Dendritic cell treated with granulocyte-macrophage colony-stimulating factor and Interleukin-4, amounts not matched to agents 40 ng/mL and 50 ng/mL, for 4 days (primary cell): ENCODE results near the gene ATXN7L1.

Experiments used
- H3K27ac Mint-ChIP-seq: one replicate; pipeline ENCODE4 v1.8.0; 2022; ENCODE audit warnings: mild to moderate bottlenecking, mixed read lengths
- H3K27me3 Mint-ChIP-seq: one replicate; pipeline ENCODE4 v1.8.0; 2022; ENCODE audit warnings: mild to moderate bottlenecking, mixed read lengths
- H3K36me3 Mint-ChIP-seq: one replicate; pipeline ENCODE4 v1.8.0; 2022; ENCODE audit warnings: low read depth, mixed read lengths
- H3K4me1 Mint-ChIP-seq: one replicate; pipeline ENCODE4 v1.8.0; 2022; ENCODE audit warnings: low read depth, mixed read lengths
- H3K4me3 Mint-ChIP-seq: one replicate; pipeline ENCODE4 v1.8.0; 2022; ENCODE audit warnings: mild to moderate bottlenecking, moderate library complexity, mixed read lengths
- H3K9me3 Mint-ChIP-seq: one replicate; pipeline ENCODE4 v1.8.0; 2022; ENCODE audit warnings: mixed read lengths
- intact Hi-C: fragments of 100-400 bp; cut with micrococcal nuclease; formaldehyde crosslinking; loops from one replicate; pipeline ENCODE4 v1.15.0; 2022

ATXN7L1 gene

DNA sequence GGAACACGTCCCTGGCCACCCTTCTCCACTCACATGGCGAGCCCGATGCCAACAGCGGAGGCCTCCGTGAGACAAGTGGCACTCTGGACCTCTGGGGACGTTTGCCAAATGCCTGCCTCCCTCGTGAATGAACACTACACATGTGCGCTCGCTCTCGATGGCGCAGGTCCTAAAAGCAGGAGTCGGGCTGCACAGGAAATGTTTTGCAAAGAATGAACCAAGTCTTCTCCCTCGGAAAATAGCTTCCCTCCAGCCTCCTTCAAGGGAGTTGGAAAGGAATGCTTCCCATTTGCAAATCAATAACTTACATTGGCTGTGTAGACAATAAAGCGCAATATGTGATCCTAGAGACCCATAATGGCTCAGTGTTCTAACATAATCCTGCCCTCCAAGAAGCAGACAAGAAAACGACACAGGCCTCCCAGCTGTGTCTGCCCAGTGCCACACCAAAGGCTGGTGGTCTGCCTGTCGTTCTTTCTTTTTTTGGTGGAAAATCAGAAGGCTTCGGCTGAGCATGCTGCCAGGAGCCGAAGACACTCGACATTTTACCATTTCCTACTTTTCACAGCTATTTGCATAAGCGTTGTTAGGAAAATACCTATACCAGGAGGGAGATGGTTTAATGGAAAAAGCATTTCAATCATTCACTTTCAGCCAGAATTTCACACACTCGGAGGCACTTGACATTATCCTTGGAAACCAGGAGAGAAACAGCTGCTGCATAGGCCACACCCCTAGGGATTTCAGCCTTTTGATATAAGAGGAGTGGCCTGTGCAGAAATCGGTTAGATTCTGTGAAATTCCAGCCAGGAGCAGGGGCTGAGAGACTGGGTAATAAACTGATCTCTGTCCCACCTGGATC, 38.4 kb downstream of the ATXN7L1 start:
- no peaks in the 10 kb centered on the region for H3K9me3 Mint-ChIP-seq
- no peaks in the 10 kb centered on the region for H3K36me3 Mint-ChIP-seq
- no peak overlapping the region for H3K27ac Mint-ChIP-seq
- peaks cover 22% of the 10 kb centered on the region for H3K4me1 Mint-ChIP-seq
- no peak overlapping the region for H3K4me3 Mint-ChIP-seq
- intact Hi-C loops, result no loop called here
- H3K27me3 Mint-ChIP-seq, result no peaks in the 10 kb centered on the region

DNA sequence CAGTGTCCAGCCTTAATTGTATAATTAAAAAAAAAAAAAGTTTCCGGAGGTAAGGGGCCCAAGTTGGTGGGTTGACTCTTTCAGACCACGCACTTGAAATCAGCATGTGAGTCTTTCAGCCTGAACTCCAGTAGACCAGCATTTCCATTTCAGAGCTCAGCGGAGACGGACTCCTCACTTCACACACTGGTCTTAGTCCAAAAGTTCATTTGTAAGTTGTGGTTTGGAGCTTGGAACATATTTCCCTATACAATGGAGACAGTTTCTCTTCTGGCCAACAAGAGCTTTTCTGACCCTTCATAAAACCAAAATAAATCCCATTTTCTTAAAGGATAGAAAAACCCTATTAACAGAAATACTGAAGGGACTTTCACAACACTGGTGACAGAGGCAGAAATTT, 41.0 kb downstream of the ATXN7L1 start:
- no peaks in the 10 kb centered on the region for H3K36me3 Mint-ChIP-seq
- no peaks in the 10 kb centered on the region for H3K27me3 Mint-ChIP-seq
- H3K9me3 Mint-ChIP-seq, result no peaks in the 10 kb centered on the region
- H3K4me1 Mint-ChIP-seq, result peaks cover 11% of the 10 kb centered on the region
- H3K27ac Mint-ChIP-seq, result no peak overlapping the region
- no peak overlapping the region for H3K4me3 Mint-ChIP-seq
- intact Hi-C loops, result no loop called here

DNA sequence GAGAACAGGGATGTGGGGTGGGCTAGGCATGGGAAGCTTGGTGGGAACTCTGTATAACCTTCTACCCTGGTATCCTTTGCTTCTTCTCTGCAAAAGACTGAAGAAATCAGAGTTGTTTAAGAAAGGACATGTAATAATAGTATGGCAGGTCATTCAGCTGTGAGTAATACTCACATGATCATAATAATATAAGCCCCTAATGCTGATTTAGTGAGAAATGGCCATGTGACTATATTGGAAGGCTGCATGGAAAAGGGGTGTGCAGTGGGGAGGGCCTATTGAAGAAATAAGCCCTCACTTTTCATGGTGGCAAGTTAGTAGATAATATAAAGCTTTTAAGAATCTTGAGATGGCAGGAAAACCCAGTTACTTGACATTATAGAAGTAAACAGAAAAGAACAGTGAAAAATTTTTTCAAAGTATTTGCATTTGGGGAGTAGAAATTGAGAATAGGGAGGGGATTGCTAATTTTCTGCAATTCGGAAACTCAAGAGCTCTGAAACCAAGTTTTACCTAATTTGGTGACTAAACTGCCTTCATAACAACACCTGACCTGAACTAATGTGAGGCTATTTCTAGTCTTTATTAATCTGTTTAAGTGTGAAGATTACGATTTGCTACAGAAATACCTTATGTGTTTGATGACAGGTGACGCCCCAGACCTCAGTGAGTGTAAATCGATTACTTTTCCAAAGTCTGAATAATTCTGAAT, 44.4 kb downstream of the ATXN7L1 start:
- intact Hi-C loops, result no loop called here
- H3K27ac Mint-ChIP-seq, result no peak overlapping the region
- H3K4me3 Mint-ChIP-seq, result no peak overlapping the region
- peaks cover 11% of the 10 kb centered on the region for H3K4me1 Mint-ChIP-seq
- peaks cover under 1% of the 10 kb centered on the region for H3K36me3 Mint-ChIP-seq
- H3K9me3 Mint-ChIP-seq, result no peaks in the 10 kb centered on the region
- H3K27me3 Mint-ChIP-seq, result no peaks in the 10 kb centered on the region

DNA sequence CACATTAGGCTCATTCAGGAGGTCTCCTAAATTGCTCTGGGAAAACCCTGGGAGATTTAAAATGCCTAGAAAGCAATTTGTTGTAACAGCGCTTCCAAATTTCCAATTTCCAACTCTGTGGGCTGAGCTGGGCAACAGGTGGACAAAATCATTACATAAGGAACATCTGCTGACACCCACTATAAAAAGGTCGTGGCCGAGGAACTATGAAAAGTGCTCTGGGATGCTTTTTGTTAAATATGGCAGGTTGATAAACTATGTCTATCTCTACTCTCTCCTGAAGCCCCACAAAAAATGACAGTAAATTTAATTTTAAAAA, 45.1 kb downstream of the ATXN7L1 start:
- Mint-ChIP-seq H3K4me3 (no peak overlapping the region), H3K9me3 (no peaks in the 10 kb centered on the region), H3K4me1 (peaks cover 16% of the 10 kb centered on the region), H3K27ac (no peak overlapping the region), H3K27me3 (no peaks in the 10 kb centered on the region), H3K36me3 (peaks cover 6% of the 10 kb centered on the region)
- intact Hi-C loops, result no loop called here

DNA sequence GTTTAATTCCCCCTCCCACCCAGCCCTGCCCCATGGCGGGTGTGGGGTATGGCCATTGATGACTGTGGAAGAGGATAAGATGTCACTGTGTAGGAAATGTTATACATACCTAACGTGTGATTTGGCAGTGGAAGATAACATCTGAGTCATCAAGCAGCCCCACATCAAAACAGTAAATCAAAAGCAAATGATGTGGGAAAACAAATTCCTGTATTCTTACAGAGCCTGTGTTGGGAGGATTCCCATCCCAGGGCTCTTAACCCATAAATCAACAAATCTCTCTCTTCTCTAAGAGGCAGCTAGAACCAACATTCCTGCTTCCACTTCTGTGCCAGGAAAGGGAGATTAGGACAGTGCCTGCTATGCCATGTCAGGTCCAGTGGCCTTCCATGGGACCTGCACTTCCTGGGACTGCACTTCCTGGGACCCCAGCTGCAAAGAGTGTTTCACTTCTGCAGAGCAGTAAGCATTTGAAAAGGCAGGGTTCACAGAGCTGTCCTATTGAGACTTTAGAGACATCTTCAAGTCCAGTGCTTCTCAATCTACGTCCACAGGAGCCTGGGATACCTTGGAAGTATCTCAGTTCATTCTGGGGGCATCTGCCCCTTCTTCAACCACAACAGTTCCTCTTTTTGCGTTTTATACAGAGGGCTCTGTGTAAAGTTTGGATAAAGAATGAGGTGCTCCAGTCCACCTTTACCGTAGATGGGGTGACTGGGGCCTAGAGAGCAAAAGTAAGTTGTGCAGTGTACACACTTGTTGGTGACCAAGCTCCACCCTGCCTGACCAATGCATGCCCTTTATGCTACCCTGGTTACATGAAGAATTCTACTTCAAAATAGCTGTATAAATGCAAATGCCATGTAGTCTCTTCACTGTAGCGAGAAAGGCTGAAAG, 45.7 kb downstream of the ATXN7L1 start:
- no peak overlapping the region for H3K4me3 Mint-ChIP-seq
- no peaks in the 10 kb centered on the region for H3K27me3 Mint-ChIP-seq
- peaks cover 15% of the 10 kb centered on the region for H3K4me1 Mint-ChIP-seq
- H3K27ac Mint-ChIP-seq, result no peak overlapping the region
- peaks cover 6% of the 10 kb centered on the region for H3K36me3 Mint-ChIP-seq
- no peaks in the 10 kb centered on the region for H3K9me3 Mint-ChIP-seq
- intact Hi-C loops, result no loop called here

DNA sequence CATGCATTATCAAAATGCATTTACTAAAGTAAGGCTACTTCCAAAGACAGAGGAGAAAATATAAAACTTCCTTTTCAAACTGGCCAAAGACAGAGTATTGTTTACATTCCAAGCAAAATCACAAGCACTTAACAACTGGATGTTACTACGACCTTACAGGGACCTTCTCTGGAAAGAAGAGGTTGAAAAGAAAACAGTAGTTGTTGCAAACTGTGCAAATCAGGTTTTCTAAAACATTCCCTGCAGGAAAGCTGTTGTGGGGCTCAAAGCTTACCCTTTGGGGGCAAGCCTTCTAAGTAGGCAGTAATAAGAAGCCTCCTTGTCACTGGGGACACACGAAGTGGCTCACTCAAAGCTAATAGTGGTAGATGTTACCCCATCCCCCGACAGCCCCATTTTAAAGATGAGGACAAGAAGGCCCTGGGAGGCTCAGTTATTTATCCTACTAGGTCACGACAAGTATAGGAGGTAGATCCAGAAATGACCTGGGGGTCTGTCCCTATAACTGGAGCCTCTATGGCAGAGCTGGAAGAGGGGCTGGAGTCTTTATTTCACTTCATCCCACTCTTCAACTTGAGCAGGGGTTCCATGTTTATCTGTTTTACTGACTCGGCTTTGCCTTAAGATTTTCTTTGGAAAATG, 46.6 kb downstream of the ATXN7L1 start:
- Mint-ChIP-seq H3K27me3 (no peaks in the 10 kb centered on the region), H3K36me3 (peaks cover 6% of the 10 kb centered on the region), H3K4me3 (no peak overlapping the region), H3K9me3 (no peaks in the 10 kb centered on the region), H3K27ac (no peak overlapping the region), H3K4me1 (peaks cover 22% of the 10 kb centered on the region)
- intact Hi-C loops, result no loop called here

DNA sequence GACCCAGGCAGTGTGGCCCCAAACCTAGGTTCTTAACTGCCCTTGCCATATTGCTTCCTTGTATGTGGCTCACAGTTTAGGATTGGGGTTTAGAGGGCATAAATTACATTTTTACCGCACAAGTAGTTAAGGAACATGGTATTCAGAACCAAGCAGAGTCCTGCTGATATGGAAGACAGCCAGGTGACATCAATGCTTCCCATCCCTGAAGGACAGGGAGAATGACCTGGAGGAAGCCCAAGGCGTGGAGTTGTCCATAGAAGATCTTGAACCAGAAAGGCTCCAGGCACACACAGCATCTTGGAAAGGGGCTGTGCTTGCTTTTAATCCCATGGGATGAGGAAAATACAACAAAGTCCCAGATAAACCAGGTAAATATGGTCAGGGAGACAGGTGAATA, 48.3 kb downstream of the ATXN7L1 start:
- H3K4me1 Mint-ChIP-seq, result peaks cover 26% of the 10 kb centered on the region
- H3K9me3 Mint-ChIP-seq, result no peaks in the 10 kb centered on the region
- H3K4me3 Mint-ChIP-seq, result no peak overlapping the region
- H3K27ac Mint-ChIP-seq, result no peak overlapping the region
- peaks cover 6% of the 10 kb centered on the region for H3K36me3 Mint-ChIP-seq
- no peaks in the 10 kb centered on the region for H3K27me3 Mint-ChIP-seq
- intact Hi-C loops, result no loop called here

DNA sequence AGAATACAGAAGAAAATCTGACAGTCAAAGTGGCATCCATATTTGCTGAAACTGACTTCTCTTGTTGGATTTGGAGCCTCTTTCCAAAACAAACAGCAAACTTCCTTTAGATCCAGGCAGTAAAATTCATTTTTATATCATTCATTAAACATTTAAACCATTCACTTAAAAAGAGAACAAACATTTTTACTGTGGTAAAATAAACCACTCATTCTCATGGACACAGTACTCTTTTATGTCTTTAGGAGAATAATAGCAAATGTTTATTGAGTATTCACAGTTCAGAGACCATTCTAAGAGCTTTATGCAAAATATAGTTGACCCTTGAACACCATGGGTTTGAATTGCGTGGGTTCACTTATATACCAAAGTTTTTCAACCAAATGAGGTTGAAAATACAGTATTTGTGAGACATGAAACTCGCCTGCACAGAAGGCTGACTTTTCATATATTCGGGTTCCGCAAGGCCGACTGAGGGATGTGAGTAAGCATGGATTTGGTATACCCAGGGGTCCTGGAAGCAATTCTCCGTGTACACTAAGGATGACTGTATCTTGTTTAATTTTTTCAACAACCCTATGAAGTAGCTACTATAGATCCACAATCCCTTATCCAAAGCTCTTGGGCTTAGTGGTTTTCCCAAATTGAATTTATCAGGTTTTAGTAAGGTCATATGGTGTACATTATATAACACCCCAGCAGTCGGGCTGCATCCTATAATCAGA, 49.1 kb downstream of the ATXN7L1 start:
- no peak overlapping the region for H3K27ac Mint-ChIP-seq
- intact Hi-C loops, result no loop called here
- H3K4me1 Mint-ChIP-seq, result peaks cover 21% of the 10 kb centered on the region
- no peaks in the 10 kb centered on the region for H3K9me3 Mint-ChIP-seq
- H3K36me3 Mint-ChIP-seq, result peaks cover 6% of the 10 kb centered on the region
- H3K27me3 Mint-ChIP-seq, result no peaks in the 10 kb centered on the region
- no peak overlapping the region for H3K4me3 Mint-ChIP-seq

DNA sequence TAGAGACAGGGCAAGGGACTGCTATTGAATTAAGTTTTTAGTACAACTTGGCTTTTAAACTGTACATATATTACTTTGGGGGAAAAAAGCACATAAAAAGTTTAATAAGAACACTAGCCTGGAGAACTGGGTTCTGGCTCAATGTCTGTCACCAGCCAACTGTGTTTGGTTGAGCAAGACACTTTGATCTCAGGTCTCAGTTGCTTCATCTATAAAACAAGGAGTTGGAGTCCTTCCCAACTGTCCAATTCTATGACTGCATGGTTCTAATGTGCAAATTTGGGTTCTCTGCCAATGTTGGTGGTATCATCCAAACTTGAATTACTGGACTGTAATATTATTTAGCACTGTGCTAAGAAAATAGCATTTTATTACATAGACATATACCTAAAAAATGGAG, 50.3 kb downstream of the ATXN7L1 start:
- peaks cover 21% of the 10 kb centered on the region for H3K4me1 Mint-ChIP-seq
- H3K27ac Mint-ChIP-seq, result no peak overlapping the region
- H3K36me3 Mint-ChIP-seq, result peaks cover 6% of the 10 kb centered on the region
- H3K4me3 Mint-ChIP-seq, result no peak overlapping the region
- no peaks in the 10 kb centered on the region for H3K27me3 Mint-ChIP-seq
- H3K9me3 Mint-ChIP-seq, result no peaks in the 10 kb centered on the region
- intact Hi-C loops, result no loop called here

DNA sequence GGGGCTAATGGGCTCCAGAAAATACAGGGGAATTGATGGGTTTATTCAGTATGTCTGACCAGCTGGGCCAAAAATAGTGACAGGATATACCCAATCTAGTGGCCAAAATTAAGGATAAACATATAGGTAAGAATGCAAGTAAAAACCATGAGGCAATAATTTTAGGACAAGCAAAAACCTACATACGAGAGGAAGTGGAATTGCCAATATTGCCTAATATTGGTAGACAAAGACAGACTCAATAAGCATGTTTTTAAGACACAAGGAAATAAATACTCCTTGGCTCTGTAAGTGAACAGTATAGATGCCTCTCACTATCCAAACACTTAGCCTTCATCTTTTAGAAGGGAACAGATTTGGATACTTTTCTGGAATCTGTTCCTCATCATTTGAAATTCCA, 51.0 kb downstream of the ATXN7L1 start:
- Mint-ChIP-seq H3K4me3 (no peak overlapping the region), H3K36me3 (peaks cover 13% of the 10 kb centered on the region), H3K4me1 (peaks cover 21% of the 10 kb centered on the region), H3K27me3 (no peaks in the 10 kb centered on the region), H3K9me3 (no peaks in the 10 kb centered on the region), H3K27ac (no peak overlapping the region)
- intact Hi-C loops, result no loop called here

DNA sequence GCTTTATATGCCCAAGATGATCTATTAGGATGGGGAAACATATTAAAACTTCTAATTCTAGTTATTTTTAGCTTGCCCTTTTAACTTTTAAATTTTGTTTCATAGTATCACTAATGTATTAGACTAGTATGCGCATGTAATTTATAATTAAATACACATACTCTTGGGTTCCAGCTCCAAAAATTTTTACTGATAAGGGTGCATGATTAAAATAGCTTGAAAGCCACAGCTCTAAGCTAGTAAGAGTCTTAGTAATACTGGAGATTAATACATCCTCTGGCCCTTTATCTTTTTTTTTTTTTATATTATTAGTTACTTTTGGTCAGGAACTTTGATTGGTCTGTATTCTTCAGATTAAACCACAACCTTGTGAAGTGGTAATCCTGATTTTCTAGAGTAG, 53.6 kb downstream of the ATXN7L1 start:
- intact Hi-C loops, result no loop called here
- peaks cover 14% of the 10 kb centered on the region for H3K36me3 Mint-ChIP-seq
- H3K27ac Mint-ChIP-seq, result no peak overlapping the region
- H3K27me3 Mint-ChIP-seq, result no peaks in the 10 kb centered on the region
- H3K4me1 Mint-ChIP-seq, result peaks cover 21% of the 10 kb centered on the region
- H3K4me3 Mint-ChIP-seq, result no peak overlapping the region
- no peaks in the 10 kb centered on the region for H3K9me3 Mint-ChIP-seq

DNA sequence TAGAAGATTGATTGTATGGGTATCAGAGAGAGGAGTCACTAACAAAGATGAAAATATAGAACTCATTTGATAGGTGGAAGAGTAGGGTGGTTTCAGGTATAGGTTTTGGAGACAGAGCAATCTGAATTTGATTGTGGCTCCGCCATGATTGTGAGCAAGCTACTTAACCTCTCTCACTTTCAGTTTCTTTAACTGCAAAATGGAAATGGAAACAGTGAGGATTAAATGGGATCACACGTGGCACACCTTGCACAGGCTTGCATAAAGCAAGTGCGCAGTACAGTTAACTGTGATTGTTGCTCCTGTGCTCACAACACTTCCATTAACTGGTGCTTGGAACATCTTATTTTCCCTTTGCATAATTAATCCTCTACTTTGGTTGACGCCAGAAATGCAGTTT, 54.9 kb downstream of the ATXN7L1 start:
- no peaks in the 10 kb centered on the region for H3K9me3 Mint-ChIP-seq
- H3K4me1 Mint-ChIP-seq, result peaks cover 22% of the 10 kb centered on the region
- no peak overlapping the region for H3K4me3 Mint-ChIP-seq
- intact Hi-C loops, result no loop called here
- no peaks in the 10 kb centered on the region for H3K27me3 Mint-ChIP-seq
- no peak overlapping the region for H3K27ac Mint-ChIP-seq
- peaks cover 9% of the 10 kb centered on the region for H3K36me3 Mint-ChIP-seq

DNA sequence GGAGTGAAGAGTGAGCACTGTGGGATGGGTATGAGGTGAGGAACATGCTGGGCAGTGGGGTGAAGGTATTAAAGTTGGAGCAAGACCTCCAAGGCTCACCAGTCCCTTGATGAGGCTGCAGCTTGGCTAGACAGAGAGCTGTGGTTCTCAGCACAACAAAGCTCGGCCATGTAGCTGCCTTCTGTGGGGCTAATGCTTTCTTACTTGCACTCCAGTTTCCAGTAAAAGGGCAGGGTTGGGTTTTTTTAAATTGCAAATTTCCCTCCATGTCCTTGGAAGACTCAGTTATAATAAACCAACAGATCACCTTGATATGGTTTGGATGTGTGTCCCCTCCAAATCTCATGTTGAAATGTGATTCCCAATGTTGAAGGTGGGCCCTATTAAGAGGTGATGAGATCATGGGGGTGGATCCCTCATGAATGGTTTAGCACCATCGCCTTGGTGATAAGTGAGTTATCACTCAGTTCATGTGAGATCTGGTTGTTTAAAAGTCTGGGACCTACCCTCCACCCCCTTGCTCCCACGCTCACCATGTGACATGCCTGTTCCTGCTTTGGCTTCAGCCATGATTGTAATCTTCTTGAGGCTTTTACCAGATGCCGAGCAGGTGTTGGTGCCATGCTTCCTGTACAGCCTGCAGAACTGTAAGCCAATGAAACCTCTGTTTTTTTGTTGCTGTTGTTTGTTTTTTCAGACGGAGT, 55.9 kb downstream of the ATXN7L1 start:
- no peaks in the 10 kb centered on the region for H3K9me3 Mint-ChIP-seq
- H3K27ac Mint-ChIP-seq, result no peak overlapping the region
- H3K4me1 Mint-ChIP-seq, result peaks cover 25% of the 10 kb centered on the region
- no peaks in the 10 kb centered on the region for H3K27me3 Mint-ChIP-seq
- peaks cover 8% of the 10 kb centered on the region for H3K36me3 Mint-ChIP-seq
- H3K4me3 Mint-ChIP-seq, result no peak overlapping the region
- intact Hi-C loops, result no loop called here
